Iris pigment epithelial cell (primary cell): ENCODE results near the gene FGFR2.
"Not testable (repeated sequence)": the region's sequence is repeated elsewhere in the genome, so short reads cannot be mapped to it uniquely, and the experiment has no call there.

Experiments
- DNase-seq: peaks from one replicate; pipeline ENCODE4 v3.0.0-alpha.2; 2011; ENCODE audit warnings: low read depth

The FGFR2 gene

GRCh38 chr10:121590772-121591171 lies 7.5 kb downstream of the FGFR2 start:
- DNase-seq, result no peak

- DNase-seq, result no peak
Measured at GRCh38 chr10:121589553-121589952, 8.7 kb downstream of the FGFR2 start.

GRCh38 chr10:121583857-121584256 lies 14.4 kb downstream of the FGFR2 start:
- no peak for DNase-seq

GRCh38 chr10:121583258-121583657 lies 15.0 kb downstream of the FGFR2 start:
- DNase-seq, result no peak

- no peak for DNase-seq
Measured at GRCh38 chr10:121580276-121581116, 17.7 kb downstream of the FGFR2 start.

GRCh38 chr10:121579656-121580055 lies 18.6 kb downstream of the FGFR2 start:
- DNase-seq, result no peak

GRCh38 chr10:121578965-121579364 lies 19.3 kb downstream of the FGFR2 start:
- no peak for DNase-seq

GRCh38 chr10:121578298-121578697 lies 19.9 kb downstream of the FGFR2 start:
- no peak for DNase-seq

- no peak for DNase-seq
Measured at GRCh38 chr10:121577568-121577967, 20.7 kb downstream of the FGFR2 start.

- no peak for DNase-seq
Measured at GRCh38 chr10:121576139-121576538, 22.1 kb downstream of the FGFR2 start.

- DNase-seq, result no peak
Measured at GRCh38 chr10:121574519-121575166, 23.6 kb downstream of the FGFR2 start.

- DNase-seq, result no peak
Measured at GRCh38 chr10:121573538-121573941, 24.7 kb downstream of the FGFR2 start.

- no peak for DNase-seq
Measured at GRCh38 chr10:121572859-121573537, 25.2 kb downstream of the FGFR2 start.

GRCh38 chr10:121570315-121570714 lies 27.9 kb downstream of the FGFR2 start:
- no peak for DNase-seq

- DNase-seq, result no peak
Measured at GRCh38 chr10:121568275-121568674, 30.0 kb downstream of the FGFR2 start.

GRCh38 chr10:121567569-121567968 lies 30.7 kb downstream of the FGFR2 start:
- DNase-seq, result no peak

GRCh38 chr10:121566755-121567154 lies 31.5 kb downstream of the FGFR2 start:
- DNase-seq, result no peak

GRCh38 chr10:121559326-121560026 lies 38.8 kb downstream of the FGFR2 start:
- no peak for DNase-seq

- DNase-seq, result no peak
Measured at GRCh38 chr10:121558238-121558637, 40.0 kb downstream of the FGFR2 start.

- DNase-seq, result no peak
Measured at GRCh38 chr10:121556918-121557573, 41.2 kb downstream of the FGFR2 start.

GRCh38 chr10:121556455-121556854 lies 41.8 kb downstream of the FGFR2 start:
- DNase-seq, result no peak

- not testable (repeated sequence) for DNase-seq
Measured at GRCh38 chr10:121554916-121555315, 43.3 kb downstream of the FGFR2 start.
